Nephron (organoid): ENCODE measurements around the gene PTPRE.

Experiments used
- H3K27ac Mint-ChIP-seq, 3 experiments: 2 replicates each; pipeline ENCODE4 v1.8.0; 2020; ENCODE audit warnings: mixed read lengths in 3 of 3, mild to moderate bottlenecking in 2 of 3, moderate library complexity in 1 of 3
- H3K27me3 Mint-ChIP-seq: 2 replicates; pipeline ENCODE4 v1.8.0; 2021; ENCODE audit warnings: low read depth, mild to moderate bottlenecking, moderate library complexity, mixed read lengths
- H3K36me3 Mint-ChIP-seq: 2 replicates; pipeline ENCODE4 v1.8.0; 2020; ENCODE audit warnings: low read depth, mixed read lengths
- H3K4me1 Mint-ChIP-seq: 2 replicates; pipeline ENCODE4 v1.8.0; 2020; ENCODE audit warnings: mixed read lengths
- H3K4me3 Mint-ChIP-seq, 3 experiments: 2 replicates each; pipeline ENCODE4 v1.8.0; 2020; ENCODE audit warnings: mild to moderate bottlenecking in 3 of 3, mixed read lengths in 3 of 3, moderate library complexity in 2 of 3
- H3K9me3 Mint-ChIP-seq: 2 replicates; pipeline ENCODE4 v1.8.0; 2020; ENCODE audit warnings: mixed read lengths
- CTCF ChIP-seq, 3 experiments: fragments of 200-600 bp; sonication (generic); IDR thresholded peaks; one replicate each; pipeline ENCODE4 v1.5.0; 2021; ENCODE audit warnings: antibody characterized with exemption in 3 of 3; ENCODE audit not compliant: unreplicated experiment in 3 of 3

Gene PTPRE

DNA sequence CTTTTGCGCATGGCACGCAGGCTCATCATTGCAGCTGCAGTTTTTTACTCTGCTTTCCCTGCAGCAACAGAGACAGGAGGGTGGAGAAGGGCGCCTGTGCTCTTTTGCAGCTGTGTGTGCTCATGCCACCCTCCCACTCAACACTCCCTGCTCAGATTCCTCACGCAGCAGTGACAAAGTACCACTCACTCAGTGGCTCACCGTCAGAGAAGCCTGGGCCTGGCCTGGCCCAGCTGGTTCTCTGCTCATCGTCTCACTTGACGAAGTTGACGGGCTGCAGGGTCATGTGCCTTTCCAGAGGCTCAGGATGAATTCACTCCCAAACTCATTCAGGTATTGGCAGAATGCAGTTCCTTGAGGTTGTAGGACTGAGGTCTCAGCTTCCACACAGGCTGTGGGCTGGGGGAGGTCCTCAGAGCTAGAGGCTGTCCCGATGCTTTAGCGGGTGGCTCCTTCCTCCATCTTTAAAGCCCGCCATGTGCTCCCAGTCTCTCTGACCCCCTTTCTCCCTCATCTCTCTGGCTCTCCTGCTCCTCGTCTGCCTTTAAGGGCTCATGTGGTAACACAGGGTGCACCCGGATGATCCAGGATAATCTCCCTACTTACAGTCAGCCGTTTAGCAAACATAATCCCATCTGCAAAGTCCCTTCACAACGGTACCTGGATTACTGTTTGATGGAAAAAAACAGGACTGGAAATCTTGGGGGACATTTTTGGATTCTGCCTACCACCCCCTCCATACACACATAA, 25.8 kb downstream of the PTPRE start:
- Mint-ChIP-seq H3K4me1 (peaks cover 9% of the 10 kb centered on the region), H3K36me3 (no peaks in the 10 kb centered on the region), H3K4me3 (no peak overlapping the region), H3K27ac (no peak overlapping the region), H3K9me3 (peaks cover 2% of the 10 kb centered on the region), H3K27me3 (peaks cover 14% of the 10 kb centered on the region)
- no peak for TF ChIP-seq CTCF (IDR thresholded peaks at IDR 0.05; ENCODE audit: unreplicated experiment in 3 of 3)

- Mint-ChIP-seq H3K4me1 (peaks cover 4% of the 10 kb centered on the region), H3K27me3 (peaks cover 20% of the 10 kb centered on the region), H3K27ac (no peak overlapping the region), H3K9me3 (peaks cover 2% of the 10 kb centered on the region), H3K4me3 (no peak overlapping the region), H3K36me3 (no peaks in the 10 kb centered on the region)
- no peak for TF ChIP-seq CTCF (IDR thresholded peaks at IDR 0.05; ENCODE audit: unreplicated experiment in 3 of 3)
Measured at GRCh38 chr10:127933271-127933670, 26.4 kb downstream of the PTPRE start.

DNA sequence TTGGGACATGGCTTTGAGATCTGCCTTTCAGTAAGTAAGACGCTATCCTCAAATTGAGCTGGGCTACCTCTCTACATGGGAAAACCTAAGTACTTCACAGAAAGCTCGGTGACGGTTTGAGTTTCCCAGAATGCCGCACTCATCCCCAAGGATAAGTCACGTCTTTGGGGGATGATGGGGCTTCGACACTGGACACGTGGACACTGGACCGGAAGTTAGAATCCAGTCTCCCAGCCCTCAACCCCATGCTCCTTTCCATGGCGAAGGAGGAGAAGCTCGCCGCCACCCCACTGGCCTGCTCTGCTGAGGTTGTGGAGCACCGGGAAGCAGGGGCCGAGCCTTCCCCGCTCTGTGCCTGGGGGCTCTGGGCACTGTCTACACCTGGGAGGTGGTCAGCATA, 27.5 kb downstream of the PTPRE start:
- no peak overlapping the region for H3K27ac Mint-ChIP-seq
- no peak for TF ChIP-seq CTCF (IDR thresholded peaks at IDR 0.05; ENCODE audit: unreplicated experiment in 3 of 3)
- H3K27me3 Mint-ChIP-seq: peaks cover 21% of the 10 kb centered on the region
- no peaks in the 10 kb centered on the region for H3K36me3 Mint-ChIP-seq
- no peaks in the 10 kb centered on the region for H3K4me1 Mint-ChIP-seq
- H3K4me3 Mint-ChIP-seq: no peak overlapping the region
- peaks cover 2% of the 10 kb centered on the region for H3K9me3 Mint-ChIP-seq

- no peak for TF ChIP-seq CTCF (IDR thresholded peaks at IDR 0.05; ENCODE audit: unreplicated experiment in 3 of 3)
- peaks cover 2% of the 10 kb centered on the region for H3K9me3 Mint-ChIP-seq
- no peaks in the 10 kb centered on the region for H3K4me1 Mint-ChIP-seq
- no peaks in the 10 kb centered on the region for H3K36me3 Mint-ChIP-seq
- H3K27ac Mint-ChIP-seq: no peak overlapping the region
- H3K27me3 Mint-ChIP-seq: peaks cover 27% of the 10 kb centered on the region
- H3K4me3 Mint-ChIP-seq: no peak overlapping the region
Measured at GRCh38 chr10:127935071-127935561, 28.2 kb downstream of the PTPRE start.

DNA sequence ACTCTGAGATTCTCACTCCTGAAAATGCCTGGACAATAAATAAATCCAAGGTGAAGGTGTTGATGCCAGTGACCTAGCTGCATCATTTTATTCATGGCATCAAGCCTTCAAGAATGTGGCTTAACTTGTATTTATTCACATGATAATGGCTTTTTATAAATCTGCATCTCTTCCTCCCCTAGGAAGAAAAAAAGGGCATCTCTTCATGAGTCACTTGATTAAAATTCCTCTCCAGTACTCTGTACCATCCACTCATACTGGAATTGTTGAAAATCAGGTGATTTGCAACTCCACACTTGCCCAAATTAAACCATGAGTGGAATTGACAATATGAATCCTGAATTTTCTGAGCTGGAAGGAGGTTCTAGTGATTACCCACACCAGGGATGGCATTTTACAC, 30.2 kb downstream of the PTPRE start:
- Mint-ChIP-seq H3K36me3 (no peaks in the 10 kb centered on the region), H3K4me3 (no peak overlapping the region), H3K9me3 (no peaks in the 10 kb centered on the region), H3K27me3 (peaks cover 29% of the 10 kb centered on the region), H3K4me1 (no peaks in the 10 kb centered on the region), H3K27ac (no peak overlapping the region)
- no peak for TF ChIP-seq CTCF (IDR thresholded peaks at IDR 0.05; ENCODE audit: unreplicated experiment in 3 of 3)

- H3K4me3 Mint-ChIP-seq: no peak overlapping the region
Measured at GRCh38 chr10:127937915-127938463, 31.1 kb downstream of the PTPRE start.

More at GRCh38 chr10:127937915-127938463, 31.1 kb downstream of the PTPRE start:
- H3K27ac Mint-ChIP-seq: no peak overlapping the region
- no peaks in the 10 kb centered on the region for H3K4me1 Mint-ChIP-seq
- H3K36me3 Mint-ChIP-seq: no peaks in the 10 kb centered on the region
- no peaks in the 10 kb centered on the region for H3K9me3 Mint-ChIP-seq
- peaks cover 29% of the 10 kb centered on the region for H3K27me3 Mint-ChIP-seq
- TF ChIP-seq CTCF (IDR thresholded peaks at IDR 0.05; ENCODE audit: unreplicated experiment in 3 of 3): no peak
